ENCODE measurements around the gene ISX. TPM values are rescaled to one million over a fixed set of nuclear protein-coding genes. Genes with fewer than 3 reads are reported as not detected.
"Not testable (repeated sequence)": the region's sequence is repeated elsewhere in the genome, so short reads cannot be mapped to it uniquely, and the experiment has no call there.

Gene ISX
- polyA plus RNA-seq (2013, experiment 1 of 2; ENCODE audit: insufficient read length), result not detected
- not detected for polyA plus RNA-seq (2013, experiment 2 of 2; ENCODE audit: insufficient read length)

DNA sequence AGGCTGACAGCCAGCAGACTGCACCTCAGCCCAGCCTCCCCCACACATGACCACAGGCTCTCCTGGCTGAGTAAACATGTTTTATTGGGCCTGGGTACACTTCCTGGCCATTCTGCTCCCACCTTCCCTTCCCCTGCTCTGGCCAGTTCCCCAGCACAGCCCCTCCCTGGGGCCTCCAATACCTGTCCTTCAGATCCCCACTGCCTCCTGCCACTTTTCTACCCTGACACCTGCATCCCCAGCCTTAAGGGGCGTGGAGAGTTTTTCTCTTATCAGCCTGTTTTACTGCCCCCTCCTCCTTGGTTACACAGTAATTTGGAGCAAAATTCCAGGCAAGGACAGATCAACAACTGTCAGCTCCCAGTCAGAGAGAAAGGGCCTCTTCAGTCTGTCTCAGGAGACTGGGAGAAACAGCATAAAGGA, at the start of gene ISX:
Gene ISX, plus strand, starts transcription at position 363 of the 423 bp plus-strand sequence. CDS start 930 bp downstream, outside the sequence.
- no peak for DNase-seq

DNA sequence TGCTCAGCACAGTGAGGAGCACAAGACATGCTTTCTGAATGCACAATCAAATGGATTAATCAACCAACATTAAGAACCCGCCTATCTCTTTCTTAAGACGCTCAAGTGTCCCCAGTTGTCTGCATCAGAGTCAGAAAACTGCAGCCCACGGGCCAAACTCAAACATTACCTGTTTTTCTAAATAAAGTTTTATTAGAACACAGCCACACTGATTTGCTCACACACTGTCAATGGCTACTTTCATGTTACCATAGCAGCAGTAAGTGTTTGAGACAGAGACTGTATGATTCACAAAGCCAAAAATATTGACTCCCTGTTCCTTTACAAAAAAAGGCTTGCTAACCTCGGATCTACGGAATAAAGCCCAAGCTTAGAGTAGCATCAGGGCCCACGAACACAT, 49.0 kb upstream of the ISX start:
- DNase-seq, result no peak

DNA sequence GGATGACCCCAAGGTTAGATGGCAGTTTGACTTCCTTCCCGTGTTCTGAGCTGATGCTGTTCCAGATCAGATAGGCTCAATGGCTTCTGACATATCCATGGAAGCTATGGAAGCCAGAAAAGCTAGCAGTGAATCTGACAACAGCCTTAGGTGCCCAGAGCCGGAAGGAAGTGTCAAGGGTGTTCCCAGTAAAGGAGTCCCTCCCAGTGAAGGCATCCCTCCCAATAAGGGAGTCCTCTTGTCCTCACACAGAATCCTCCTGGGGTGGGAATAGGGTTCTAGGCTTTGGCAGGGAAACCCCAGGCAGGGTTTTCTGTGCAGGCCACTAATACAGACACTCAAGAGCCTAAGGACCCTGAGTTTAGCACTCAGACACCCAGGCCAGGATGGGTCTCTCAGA, 47.0 kb upstream of the ISX start:
- no peak for DNase-seq

DNA sequence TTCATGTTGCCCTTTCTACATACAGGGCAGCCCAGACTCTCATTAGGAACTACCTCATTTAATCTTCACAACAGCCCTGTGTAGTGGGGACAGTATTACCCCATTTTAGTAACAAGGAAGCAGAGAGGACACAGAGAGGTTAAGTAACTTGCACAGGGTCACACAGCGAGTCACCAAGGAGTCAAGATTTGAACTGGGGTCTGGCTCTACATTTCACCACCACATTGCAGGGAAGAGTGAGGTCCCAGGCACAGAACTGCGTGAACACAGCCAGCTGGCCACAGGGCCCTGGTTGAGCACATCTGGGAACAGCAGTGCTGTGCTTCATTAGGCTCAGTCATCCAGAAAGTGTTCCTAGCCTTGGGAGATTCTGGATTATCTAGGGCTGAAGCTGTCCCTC, 45.4 kb upstream of the ISX start:
- DNase-seq, result no peak

DNA sequence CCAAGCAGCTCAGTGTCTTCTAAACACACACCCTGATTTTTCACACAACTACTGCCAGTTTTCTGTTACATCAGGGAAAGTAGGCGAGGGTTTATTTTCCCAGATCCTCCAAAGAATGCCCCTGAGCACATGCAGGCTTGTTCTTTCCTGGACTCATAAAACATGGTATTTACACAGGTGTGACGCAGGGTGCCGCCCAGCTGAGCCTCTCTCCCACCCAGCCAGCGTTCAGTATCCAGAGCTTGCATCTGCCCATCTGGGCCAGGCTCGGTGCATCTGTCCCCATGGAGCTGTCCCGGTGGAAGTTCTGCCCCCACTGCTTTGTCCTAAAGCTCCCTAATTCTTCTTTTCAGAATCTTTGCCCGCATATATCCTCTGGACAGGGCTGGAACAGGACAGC, 44.8 kb upstream of the ISX start:
- no peak for DNase-seq

DNA sequence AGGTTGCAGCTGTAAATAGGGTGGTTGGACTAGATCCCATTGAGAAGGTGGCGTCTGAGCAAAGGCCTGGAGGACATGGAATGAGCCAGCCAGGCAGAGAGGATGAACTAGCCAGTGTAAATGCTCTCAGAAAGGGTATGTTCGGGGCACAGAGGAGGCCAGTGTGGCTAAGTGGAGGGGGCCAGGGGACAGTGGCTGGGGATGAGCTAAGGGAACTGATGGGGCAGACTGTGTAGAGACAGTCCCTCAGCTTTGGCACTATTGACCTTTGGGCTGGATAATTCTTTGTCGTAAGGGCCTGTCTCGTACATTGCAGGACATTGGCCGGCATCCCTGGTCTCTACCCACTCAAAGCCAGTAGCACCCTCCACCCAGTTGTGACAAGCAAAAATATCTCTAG, 43.7 kb upstream of the ISX start:
- no peak for DNase-seq

DNA sequence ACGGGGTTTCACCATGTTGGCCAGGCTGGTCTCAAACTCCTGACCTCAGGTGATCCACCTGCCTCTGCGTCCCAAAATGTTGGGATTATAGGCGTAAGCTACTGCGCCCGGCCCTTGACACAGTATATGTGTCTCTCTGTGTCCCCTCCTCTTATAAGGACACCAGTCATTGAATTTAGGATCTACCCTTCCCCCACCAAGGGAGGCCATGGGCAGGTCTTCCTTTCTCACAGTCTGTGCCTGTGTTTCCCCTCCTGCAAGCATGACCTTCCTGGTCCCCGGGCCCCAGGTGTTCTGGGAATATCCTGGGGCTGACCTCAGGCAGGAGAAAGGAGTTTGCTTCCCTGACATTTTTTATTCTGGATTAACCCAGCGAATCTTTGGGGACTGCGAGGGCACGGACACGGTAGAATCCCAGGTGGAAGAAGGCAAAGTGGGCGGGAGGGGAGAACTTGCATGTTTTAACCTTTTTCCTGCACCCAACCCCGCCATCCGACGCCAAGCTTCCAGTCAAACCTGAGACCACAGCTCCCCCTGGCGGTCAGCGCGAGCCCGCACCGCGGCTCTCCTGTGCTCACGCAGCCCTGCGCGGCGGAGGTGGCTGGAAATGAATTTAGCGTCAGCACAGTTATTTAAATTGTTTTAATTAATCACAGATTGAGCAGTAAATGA, 42.1 kb upstream of the ISX start:
- peak; percentile 60 for DNase-seq

DNA sequence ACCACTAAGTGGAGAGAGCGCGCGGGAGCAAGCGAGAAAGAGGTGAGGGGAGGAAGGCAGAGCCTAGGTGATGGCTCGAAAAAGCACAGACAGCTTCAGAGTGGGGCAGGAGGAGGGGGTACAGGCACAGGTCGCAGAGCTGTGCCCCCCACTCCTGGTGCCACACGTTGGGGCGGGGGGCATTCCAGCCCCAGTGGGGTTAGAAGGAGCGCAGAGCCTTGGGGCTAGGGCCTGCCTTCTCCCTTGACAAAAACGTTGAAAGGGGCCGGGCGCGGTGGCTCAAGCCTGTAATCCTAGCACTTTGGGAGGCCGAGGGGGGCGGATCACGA, 41.6 kb upstream of the ISX start:
- DNase-seq, result no peak

DNA sequence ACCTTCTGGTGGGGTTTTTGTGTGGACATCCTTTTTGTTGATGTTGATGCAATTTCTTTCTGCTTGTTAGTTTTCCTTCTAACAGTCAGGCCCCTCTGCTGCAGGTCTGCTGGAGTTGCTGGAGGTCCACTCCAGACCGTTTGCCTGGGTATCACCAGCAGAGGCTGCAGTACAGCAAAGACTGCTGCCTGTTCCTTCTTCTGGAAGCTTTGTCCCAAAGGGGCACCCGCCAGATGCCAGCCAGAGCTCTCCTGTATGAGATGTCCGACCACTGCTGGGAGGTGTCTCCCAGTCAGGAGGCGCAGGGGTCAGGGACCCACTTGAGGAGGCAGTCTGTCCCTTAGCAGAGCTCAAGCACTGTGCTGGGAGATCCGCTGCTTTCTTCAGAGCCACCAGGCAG, 35.8 kb upstream of the ISX start:
- not testable (repeated sequence) for DNase-seq

DNA sequence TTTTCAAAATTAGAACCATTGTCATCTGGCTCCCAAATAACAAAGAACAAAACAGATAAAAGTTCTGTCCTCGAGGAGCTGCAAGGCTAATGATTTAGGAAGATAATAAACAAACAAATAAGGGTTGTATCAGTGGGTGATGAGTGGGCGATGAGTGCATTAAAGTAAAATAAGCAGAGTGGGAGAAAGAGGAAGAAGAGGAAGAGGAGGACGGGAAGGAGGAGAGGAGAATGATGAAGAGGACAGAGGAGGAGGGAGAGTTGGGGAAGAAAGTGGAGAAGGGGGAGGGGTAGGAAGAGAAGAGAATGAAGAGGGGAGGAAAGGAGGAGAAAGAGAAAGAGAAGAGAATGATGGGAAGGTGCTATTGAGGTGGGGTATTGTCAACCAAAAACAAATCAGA, 33.4 kb upstream of the ISX start:
- DNase-seq, result no peak

DNA sequence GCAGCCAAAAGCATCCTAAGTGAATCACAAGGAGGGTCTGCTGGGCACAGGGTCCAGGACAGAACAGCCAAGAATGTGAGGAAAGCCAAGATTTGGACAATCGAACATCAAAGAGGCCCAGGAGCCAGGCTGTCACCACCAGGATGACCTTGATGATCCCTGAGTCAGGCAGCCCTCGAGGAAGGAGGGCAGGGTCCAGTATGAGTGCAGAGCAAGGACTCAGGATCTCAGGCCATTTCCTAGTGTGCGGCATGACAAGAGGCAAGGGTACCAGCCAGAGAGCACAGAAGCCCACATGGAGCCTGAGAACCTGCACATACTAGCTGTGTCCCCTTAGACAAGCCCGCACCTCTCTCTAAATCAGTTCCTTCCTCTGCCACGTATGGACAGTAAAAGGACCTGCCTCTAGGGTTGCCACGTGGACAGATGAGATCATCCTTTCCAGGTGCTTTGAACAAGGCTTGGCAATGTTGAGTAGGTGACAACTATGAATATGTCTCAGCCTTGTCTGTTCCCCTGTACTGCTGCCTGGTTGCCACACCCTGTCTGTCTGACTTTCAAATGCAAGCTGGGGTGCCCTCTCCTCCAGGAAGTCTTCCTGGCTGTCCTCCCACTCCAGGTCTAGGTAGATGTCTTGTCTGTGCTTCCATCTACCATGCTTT, 32.2 kb upstream of the ISX start:
- no peak for DNase-seq

DNA sequence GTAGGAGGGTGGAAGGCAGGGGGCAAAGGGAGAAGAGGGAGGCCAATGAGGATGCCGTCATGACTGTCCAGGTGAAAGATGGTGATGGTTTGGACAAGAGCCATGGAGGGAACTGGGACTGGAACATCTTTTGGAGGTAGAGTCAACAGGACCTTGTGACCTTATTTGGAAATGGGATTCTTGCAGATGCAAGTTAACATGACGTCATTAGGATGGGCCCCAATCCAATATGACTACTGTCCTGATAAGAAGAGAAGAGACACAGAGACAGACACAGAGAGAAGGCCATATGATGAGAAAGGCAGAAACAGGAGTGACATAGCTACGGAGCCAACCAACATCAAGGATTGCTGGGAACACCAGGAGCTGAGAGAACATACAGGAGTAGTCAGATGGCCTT, 31.0 kb upstream of the ISX start:
- no peak for DNase-seq

DNA sequence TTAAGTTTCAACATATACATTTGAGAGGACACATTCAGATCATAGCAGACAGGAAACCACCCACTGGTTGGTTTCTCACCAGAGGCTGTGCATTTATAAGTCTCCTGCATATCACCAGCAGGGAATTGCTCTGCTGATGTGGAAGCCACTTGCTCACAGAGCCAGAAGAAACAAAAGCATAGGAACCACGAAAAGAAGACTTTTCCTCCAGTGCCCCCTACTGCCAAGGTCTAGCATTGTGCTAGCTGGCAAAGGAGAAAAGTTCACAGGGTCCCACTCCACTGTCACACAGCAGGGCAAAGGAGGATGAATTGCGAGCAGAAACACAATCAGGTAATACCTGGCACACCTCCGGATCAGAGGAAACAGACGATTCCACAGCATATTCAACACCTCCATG, 28.9 kb upstream of the ISX start:
- DNase-seq, result peak; percentile 22

DNA sequence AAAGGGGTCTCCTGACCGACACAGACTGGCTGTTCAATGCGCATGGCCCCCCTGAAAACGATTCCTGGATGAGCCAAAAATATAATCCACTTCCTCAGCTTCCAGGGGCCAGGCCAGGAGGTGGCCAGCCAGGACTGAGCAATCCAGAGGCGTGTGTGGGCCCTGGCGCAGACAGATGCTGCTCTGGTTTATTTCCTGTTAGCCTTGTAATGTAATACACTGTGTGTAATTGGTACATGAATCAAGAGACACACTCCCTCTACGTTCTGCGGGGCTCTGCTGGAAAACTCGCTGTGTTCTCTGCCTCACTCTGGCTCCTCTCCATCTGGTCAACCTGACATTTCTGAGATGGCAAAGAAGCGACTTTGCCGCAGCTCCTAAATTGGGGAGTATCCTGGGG, 26.3 kb upstream of the ISX start:
- peak; percentile 44 for DNase-seq

DNA sequence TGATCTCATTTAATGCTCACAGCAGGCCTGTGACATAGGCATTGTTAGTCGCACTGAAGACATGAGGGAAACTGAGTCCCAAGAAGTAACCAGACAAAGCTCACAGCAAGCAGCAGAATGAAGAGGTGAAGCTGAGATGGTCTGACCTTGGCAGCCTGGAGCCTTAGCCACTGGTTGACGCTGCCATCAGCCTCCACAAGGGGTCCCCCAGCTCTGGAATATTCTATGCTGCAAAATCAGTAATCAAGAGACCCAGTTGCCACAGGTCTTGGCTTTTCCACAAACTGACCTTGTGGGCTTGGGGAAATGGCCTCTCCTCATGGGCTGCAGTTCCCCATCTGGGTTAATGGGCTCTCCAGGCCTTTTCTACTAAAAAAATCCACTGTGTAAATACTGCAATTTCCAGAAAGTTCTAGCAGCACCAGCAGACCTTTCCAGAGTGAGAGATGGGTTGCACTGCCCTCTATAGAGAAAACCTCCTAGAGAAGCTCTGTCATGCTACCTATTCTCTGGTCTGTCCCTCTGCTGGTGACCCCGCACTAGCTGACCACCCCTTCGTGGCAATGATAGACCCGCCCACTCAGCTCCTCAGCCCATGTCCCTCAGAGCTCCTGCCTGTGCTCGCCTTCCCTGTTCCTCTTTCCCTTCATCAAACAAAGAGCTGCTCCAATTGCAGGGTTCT, 22.6 kb upstream of the ISX start:
- no peak for DNase-seq

DNA sequence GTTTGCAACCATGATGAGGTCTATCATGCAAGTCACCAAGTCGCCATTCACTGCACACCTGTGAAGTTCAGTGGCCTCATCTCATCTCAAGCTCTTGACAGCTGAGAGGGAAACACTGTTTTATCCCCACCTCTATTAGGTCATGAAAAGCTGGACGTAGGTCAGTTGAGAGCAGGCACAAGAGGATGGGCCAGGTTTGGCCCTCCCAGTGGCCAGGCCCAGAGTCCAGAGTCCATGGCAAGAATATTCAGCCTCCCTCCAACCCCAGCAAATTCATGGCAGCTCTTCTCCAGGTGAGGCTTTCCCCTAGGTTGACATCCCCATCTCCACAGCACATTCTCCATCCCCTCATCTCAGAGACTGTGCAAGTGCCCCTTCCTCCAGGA, 22.0 kb upstream of the ISX start:
- no peak for DNase-seq

DNA sequence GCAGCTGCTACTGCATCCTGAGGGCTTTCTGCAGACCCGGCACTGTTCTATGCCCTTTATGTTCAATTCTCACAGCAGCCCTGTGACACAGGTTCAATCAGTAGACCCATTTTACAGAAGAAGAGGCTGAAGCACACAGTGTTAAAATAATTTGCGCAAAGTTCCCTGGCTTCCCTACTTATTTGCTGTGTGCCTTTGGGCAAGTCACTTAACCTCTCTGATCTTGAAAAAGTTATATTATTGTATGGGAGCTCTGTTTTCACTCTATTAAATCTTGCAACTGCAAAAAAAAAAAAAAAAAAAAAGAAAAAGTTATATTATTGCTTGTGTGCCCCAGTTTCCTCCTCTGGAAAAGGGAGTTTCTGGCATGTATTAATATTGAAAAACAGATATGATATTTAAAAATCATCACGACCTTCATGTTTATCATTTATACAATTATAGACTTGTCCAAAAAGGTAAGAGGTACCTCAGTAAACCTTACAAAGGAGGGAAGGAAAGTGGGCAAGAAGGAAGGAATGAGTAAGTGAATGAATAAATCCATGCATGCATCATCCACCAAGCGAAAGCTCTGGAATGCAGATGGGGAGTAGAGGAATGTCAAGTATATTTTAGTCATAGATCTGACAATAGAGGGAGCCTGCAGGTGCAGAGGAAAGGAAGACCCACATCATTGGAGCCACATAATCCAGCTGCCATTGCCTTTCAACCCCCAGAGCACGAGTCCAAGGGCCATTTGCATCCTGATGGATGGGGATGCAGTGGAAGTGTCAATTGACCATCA, 21.2 kb upstream of the ISX start:
- DNase-seq, result no peak

DNA sequence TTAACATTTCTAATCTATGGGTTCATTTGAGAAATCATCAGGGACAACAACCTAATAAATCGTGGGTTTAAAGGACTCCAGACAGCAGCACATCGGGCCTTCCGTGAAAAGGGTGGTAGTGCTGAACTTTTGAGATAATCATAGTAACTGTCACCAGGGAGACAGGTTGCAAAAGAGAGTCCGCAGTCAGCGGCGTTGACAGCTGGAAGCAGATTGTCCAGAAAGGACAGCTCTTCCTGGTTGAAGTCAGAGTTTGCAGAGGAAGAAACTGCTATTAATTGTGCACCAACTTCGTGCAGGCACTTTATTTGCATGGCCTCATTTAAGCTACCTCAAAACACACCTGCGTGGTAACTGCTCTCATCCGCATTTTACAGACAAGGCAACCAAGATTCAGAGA, 20.5 kb upstream of the ISX start:
- no peak for DNase-seq

DNA sequence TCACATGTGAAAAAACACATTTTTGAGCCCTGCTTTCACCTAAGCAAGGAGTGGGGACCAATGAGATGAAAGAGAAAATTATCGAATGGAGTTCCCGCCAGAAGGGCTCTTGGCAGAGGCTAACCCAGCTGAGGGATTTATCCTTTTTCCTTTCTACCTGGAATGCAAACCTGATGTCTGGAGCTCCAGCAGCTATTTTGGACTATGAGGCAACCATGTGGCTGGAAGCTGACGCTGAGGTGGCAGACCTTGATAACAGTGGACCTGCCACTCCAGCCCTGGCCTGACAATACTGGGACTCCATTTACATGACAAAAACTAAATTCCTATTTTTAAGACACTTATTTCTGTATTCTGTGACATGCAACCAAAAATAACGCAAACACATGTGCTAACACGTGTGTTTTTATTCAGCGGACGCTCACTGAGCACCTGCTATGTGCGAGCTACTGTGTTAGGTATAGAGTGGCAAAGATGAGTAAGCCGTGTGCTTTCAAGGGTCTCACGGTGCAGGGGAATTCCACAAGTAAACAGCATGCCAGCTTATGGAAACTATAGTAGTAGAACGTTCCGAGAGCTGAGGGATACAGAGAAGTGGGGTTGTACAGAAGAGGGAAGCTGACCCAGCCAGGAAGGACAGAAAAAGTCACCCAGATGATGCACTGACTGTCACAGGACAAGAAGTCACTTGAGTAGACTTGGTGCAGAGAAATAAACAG, 19.1 kb upstream of the ISX start:
- DNase-seq, result no peak

DNA sequence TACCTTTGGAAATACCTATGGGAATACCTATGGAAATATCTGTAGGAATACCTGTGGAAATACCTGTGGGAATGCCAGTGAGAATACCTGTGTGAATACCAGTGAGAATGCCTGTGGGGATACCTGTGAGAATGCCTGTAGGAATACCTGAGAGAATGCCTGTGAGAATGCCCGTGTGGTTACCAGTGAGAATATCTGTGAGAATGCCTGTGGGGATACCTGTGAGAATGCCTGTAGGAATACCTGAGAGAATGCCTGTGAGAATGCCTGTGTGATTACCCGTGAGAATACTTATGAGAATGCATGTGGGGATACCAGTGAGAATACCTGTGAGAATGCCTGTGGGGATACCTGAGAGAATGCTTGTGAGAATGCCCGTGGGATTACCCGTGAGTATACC, 15.9 kb upstream of the ISX start:
- not testable (repeated sequence) for DNase-seq

DNA sequence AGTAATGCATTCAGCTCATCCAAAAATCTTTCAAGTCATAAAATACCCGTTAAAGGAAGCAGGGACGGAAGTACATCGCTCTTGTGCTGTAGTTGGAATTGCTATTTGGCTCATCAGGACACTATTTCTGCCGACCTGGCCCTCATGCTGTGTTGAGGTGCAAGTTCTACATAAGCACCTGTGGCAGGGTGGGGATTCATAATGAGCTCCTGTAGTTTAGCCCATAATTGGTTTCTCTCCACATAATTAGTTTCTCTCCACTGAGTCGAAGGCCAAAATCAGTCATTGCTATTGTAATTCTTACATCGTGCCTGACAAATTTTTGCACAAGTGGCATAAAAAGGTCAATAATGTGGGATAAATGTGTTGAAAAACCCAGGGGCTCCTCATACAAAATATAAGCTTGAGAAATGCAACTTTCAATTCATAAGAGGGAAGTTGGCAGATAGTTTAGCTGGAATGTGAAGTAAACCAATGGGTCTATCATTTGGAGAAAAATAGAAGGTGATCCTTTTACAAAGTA, 14.9 kb upstream of the ISX start:
- no peak for DNase-seq

DNA sequence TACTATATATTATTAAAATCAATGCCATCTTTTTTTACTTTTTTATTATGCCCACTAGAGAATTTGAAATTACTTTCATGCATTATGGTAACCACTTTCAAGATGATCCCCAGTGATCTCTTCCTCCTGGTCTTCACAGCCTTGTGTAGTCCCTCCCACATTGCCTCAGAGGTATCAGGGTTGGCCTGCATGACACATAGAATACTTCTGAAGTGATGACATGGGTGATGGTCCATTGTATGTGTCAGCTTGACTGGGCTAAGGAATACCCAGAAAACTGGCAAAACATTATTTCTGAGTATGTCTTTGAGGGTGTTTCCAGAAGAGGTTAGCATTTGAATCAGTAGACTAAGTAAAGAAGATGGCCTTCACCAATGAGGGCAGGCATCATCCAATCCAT, 14.2 kb upstream of the ISX start:
- no peak for DNase-seq
